Fibroblast of lung (primary cell): ENCODE measurements around the gene CTDP1.

Experiments
- EZH2 ChIP-seq: IDR thresholded peaks from 2 replicates; pipeline ENCODE4 v1.5.1; 2012; ENCODE audit warnings: low read length, control low read depth, mild to moderate bottlenecking; ENCODE audit errors: missing control alignments
- TF ChIP-seq, protein P1 (sequence below), 2 donors: IDR thresholded peaks in 1 of 2; conservative IDR thresholded peaks in 1 of 2; 1 replicate in 1 of 2; 2 replicates in 1 of 2; pipeline ENCODE4 v1.5.1; 2011 to 2012; ENCODE audit warnings: low read length in 2 of 2, control low read depth in 1 of 2, inconsistent platforms in 1 of 2, low read depth in 1 of 2, mild to moderate bottlenecking in 1 of 2

DNA sequence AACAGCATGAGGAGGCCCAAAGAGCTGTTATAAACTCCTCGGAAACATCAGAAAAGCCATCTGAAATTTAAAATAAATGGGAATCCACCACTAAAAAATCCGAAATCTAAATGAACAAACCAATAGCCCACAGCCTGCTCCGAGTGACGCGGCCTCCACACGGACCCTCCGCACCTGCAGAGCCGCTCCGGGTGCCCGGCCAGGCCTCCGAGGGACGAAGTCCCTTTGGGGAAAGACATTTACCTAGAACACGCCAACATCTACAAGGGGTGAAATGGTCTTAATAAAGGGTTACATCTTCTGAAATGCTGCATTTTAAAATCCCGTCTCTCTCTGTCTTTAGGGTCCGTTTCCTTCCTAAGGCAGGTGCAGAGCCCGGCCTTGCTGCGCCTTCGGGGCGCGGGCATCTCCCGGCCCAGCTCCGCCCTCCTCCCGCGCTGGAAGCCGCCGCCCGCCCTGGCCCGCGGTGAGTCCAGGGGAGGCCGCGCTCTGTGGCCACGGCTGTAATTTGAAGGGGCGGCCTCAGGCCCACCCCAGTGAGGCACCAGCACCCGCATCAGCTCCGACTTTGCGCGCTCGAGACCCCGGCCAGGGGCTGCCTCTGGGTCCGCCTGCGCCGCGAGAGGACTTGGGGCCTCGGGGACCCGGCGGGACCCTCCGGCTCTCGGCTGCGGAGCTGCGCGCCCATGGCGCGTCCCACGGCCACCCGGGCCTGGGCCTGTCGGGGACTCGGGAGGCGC, 42.3 kb upstream of the CTDP1 start:
- no peak for TF ChIP-seq EZH2
- TF ChIP-seq, protein P1, sequence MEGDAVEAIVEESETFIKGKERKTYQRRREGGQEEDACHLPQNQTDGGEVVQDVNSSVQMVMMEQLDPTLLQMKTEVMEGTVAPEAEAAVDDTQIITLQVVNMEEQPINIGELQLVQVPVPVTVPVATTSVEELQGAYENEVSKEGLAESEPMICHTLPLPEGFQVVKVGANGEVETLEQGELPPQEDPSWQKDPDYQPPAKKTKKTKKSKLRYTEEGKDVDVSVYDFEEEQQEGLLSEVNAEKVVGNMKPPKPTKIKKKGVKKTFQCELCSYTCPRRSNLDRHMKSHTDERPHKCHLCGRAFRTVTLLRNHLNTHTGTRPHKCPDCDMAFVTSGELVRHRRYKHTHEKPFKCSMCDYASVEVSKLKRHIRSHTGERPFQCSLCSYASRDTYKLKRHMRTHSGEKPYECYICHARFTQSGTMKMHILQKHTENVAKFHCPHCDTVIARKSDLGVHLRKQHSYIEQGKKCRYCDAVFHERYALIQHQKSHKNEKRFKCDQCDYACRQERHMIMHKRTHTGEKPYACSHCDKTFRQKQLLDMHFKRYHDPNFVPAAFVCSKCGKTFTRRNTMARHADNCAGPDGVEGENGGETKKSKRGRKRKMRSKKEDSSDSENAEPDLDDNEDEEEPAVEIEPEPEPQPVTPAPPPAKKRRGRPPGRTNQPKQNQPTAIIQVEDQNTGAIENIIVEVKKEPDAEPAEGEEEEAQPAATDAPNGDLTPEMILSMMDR (conservative IDR thresholded peaks at IDR 0.05 in 1 of 2, IDR thresholded peaks at IDR 0.05 in 1 of 2; ENCODE audit: low read depth in 1 of 2, low read length in 2 of 2) = no peak
